ENCODE results near the gene TRPM3.

The TRPM3 gene

DNA sequence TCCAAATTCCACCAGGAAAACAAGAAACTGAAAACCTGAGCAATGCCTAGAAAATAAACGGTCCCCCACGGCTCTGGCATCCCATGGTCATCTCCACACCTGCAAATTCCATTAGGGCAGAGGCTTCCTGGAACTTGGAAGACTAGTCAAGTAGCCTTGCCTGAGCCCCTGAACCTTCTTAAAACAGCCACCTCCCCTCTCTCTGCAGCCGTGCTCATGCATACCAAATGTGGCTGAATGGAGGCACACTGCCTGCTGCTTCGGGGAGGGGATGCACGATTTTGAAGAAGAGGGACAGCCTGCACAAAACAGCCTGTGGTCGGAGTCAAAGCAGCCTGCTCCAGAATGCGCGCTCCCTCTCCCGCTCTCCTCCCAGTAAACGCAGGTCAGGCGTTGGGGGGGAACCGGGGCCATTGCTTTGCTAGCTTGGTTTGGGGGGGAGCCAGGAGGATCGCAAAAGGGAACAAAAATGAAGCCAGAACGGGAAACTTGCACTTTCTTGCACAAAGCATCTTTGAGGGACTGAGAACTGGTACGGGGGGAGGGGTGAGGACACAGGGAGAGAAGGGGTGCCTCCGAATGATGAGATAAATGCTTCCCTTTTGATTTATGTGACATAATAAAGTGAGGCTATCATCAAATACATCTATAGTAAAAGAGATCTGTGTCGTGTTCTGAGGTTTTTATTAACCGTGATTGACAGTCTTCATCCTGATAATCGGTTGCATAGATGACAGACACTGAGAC, at the start of gene TRPM3:
TSS of gene TRPM3 (minus strand) at position 347 of the 747 bp plus-strand sequence. CDS start at position 80, 267 bp downstream.
- no peak for DNase-seq (ENCODE audit: low read depth)
- H3K4me3 ChIP-seq (ENCODE audit: low read depth, low read length): no peak within 1 kb of the TSS
- no peak for TF ChIP-seq MYC (IDR thresholded peaks at IDR 0.05; ENCODE audit: low read depth, low read length)
- TF ChIP-seq, protein P1, sequence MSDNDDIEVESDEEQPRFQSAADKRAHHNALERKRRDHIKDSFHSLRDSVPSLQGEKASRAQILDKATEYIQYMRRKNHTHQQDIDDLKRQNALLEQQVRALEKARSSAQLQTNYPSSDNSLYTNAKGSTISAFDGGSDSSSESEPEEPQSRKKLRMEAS (IDR thresholded peaks at IDR 0.05; ENCODE audit: low read depth, low read length): no peak
- no peak for TF ChIP-seq POLR2A (IDR thresholded peaks at IDR 0.05; ENCODE audit: extremely low read depth, insufficient read length)
- TF ChIP-seq, protein P2, sequence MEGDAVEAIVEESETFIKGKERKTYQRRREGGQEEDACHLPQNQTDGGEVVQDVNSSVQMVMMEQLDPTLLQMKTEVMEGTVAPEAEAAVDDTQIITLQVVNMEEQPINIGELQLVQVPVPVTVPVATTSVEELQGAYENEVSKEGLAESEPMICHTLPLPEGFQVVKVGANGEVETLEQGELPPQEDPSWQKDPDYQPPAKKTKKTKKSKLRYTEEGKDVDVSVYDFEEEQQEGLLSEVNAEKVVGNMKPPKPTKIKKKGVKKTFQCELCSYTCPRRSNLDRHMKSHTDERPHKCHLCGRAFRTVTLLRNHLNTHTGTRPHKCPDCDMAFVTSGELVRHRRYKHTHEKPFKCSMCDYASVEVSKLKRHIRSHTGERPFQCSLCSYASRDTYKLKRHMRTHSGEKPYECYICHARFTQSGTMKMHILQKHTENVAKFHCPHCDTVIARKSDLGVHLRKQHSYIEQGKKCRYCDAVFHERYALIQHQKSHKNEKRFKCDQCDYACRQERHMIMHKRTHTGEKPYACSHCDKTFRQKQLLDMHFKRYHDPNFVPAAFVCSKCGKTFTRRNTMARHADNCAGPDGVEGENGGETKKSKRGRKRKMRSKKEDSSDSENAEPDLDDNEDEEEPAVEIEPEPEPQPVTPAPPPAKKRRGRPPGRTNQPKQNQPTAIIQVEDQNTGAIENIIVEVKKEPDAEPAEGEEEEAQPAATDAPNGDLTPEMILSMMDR (IDR thresholded peaks at IDR 0.05; ENCODE audit: low read depth, low read length): no peak

DNA sequence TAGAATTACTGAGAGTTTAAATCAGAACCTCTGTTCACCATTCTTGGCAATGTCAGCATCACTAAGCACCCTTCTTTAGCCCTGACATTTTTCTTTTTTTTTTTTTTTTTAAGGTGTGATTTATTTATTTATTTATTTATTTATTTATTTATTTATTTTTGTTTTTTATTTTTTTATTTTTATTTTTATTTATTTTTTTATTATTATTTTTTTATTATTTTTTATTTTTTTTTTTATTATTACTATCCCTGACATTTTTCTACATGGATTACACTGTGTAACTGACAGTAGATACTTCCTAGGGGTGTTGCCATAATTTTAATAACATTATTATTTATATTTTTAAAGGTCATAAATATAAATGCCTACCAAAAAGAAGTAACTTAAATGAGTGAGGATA, 47.0 kb upstream of the TRPM3 start:
- no peak overlapping the region for H3K4me3 ChIP-seq (ENCODE audit: low read depth, low read length)
- TF ChIP-seq, protein P2 (IDR thresholded peaks at IDR 0.05; ENCODE audit: low read depth, low read length): no peak
- no peak for TF ChIP-seq POLR2A (IDR thresholded peaks at IDR 0.05; ENCODE audit: extremely low read depth, insufficient read length)
- TF ChIP-seq, protein P1 (IDR thresholded peaks at IDR 0.05; ENCODE audit: low read depth, low read length): no peak
- TF ChIP-seq MYC (IDR thresholded peaks at IDR 0.05; ENCODE audit: low read depth, low read length): no peak

DNA sequence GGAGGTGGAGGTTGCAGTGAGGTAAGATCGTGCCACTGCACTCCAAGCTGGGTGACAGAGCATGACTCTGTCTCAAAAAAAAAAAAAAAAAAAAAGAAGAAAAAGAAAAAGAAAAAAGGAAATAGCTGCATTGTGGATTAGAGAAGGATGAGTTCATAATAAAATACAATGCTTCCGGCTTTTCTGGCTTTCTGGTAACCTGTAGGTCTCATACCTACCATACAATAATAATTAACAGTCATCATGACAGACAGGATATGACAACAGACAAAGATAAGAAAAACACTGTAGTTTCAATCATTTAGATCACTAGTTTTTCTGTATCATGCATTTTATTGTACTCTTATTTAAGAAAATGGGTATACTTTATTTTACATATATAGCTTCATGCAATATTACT, 40.7 kb upstream of the TRPM3 start:
- DNase-seq (ENCODE audit: low read depth): no peak
- H3K4me3 ChIP-seq (ENCODE audit: low read depth, low read length): no peak overlapping the region
- TF ChIP-seq MYC (IDR thresholded peaks at IDR 0.05; ENCODE audit: low read depth, low read length) (no peak), POLR2A (IDR thresholded peaks at IDR 0.05; ENCODE audit: extremely low read depth, insufficient read length) (no peak)
- TF ChIP-seq, protein P1 (IDR thresholded peaks at IDR 0.05; ENCODE audit: low read depth, low read length): no peak
- TF ChIP-seq, protein P2 (IDR thresholded peaks at IDR 0.05; ENCODE audit: low read depth, low read length): no peak

More for the DNA sequence above, 47.0 kb upstream of the TRPM3 start:
- DNase-seq (ENCODE audit: low read depth): no peak

DNA sequence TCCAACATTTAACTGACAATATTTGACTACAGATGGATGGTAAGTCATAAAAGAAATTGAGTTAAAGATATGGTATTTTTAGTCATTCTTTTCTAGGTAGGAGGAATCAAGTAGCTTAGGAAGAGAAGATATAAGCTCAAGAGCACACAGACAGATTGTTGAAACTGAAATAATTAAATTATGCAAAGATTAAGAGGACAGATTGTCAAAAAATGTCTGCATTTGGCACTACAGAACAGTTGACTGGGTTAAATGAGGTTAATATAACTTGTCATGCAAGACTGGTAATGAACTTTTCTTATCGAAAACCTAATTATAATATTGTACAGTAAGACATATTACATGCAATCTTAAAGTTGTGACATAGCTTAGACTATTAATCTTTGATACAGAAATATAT, 36.3 kb upstream of the TRPM3 start:
- TF ChIP-seq, protein P1 (IDR thresholded peaks at IDR 0.05; ENCODE audit: low read depth, low read length): no peak
- TF ChIP-seq, protein P2 (IDR thresholded peaks at IDR 0.05; ENCODE audit: low read depth, low read length): no peak
- TF ChIP-seq POLR2A (IDR thresholded peaks at IDR 0.05; ENCODE audit: extremely low read depth, insufficient read length): no peak
- TF ChIP-seq MYC (IDR thresholded peaks at IDR 0.05; ENCODE audit: low read depth, low read length): no peak
- no peak for DNase-seq (ENCODE audit: low read depth)
- H3K4me3 ChIP-seq (ENCODE audit: low read depth, low read length): no peak overlapping the region

DNA sequence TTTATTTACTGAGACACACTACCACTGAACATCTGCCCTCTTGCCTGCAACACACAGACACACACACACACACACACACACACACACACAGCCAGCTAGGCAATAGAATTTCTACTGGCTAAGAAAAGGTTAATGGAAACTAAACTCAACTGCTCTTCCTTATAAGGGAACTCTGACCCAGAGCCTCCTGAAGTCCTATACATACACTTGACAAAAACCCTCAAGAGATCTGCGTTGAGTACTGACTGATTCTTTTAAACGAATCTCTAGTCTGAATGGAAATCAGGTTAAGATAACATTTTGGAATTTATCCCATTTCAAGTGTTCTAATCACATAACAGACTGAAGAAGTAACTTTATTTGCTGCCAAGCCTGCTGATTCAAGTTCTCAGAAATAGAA, 25.9 kb upstream of the TRPM3 start:
- TF ChIP-seq MYC (IDR thresholded peaks at IDR 0.05; ENCODE audit: low read depth, low read length) (no peak), POLR2A (IDR thresholded peaks at IDR 0.05; ENCODE audit: extremely low read depth, insufficient read length) (no peak)
- TF ChIP-seq, protein P2 (IDR thresholded peaks at IDR 0.05; ENCODE audit: low read depth, low read length): no peak
- no peak overlapping the region for H3K4me3 ChIP-seq (ENCODE audit: low read depth, low read length)
- no peak for DNase-seq (ENCODE audit: low read depth)
